HCT116 (cell line): ENCODE data around the gene SAA1. TPM values are rescaled to one million over a fixed set of nuclear protein-coding genes. Genes with fewer than 3 reads are reported as not detected.

Experiments
- ATAC-seq: fragments of 200-7000 bp; cut with Tn5 transposase; 2 replicates; pipeline ENCODE4 v1.9.1; 2020; ENCODE audit warnings: mild to moderate bottlenecking, moderate library complexity
- BruUV-seq: library from RNA; stranded (reverse); fragments of 400-500 nt; replicated peaks from 2 replicates; lab custom pipeline; 2021; lab: Mats Ljungman, UMichigan
- CTCF ChIA-PET: fragments of 300-600 bp; sonication (Branson Sonifier 250); formaldehyde crosslinking; loops from one replicate; lab custom pipeline; 2021; ENCODE audit warnings: antibody characterized with exemption; lab: Charles Lee
- POLR2A ChIA-PET: fragments of 300-600, 350-600 bp; sonication (Branson Sonifier 250); formaldehyde crosslinking; loops from one replicate; lab custom pipeline; 2021; ENCODE audit warnings: antibody characterized with exemption; lab: Charles Lee
- RAD21 ChIA-PET, 2 experiments: fragments of 300-600 bp; sonication (Branson Sonifier 250); formaldehyde crosslinking; loops; one replicate each; lab custom pipeline; 2023; ENCODE audit warnings: low total read pairs in 2 of 2; ENCODE audit not compliant: uncharacterized antibody in 2 of 2, unreplicated experiment in 2 of 2, low non-redundant PET in 1 of 2; lab: Charles Lee
- DNase-seq: peaks from one replicate; pipeline ENCODE4 v3.0.0-alpha.2; 2010; ENCODE audit warnings: low read depth, low spot score
- H2AFZ ChIP-seq: fragments of 200-600 bp; shearing (Covaris generic), sonication (generic); 2 replicates; pipeline ENCODE4 v1.6.1; 2017; ENCODE audit warnings: low read depth, mixed run types, mixed read lengths, antibody characterized with exemption, low read length; ENCODE audit not compliant: poor library complexity, severe bottlenecking
- H3K27ac ChIP-seq: 2 replicates; pipeline ENCODE4 v1.5.1; 2012; ENCODE audit warnings: low read depth, low read length
- H3K27me3 ChIP-seq: fragments of 200-600 bp; sonication (generic); 2 replicates; pipeline ENCODE4 v1.6.1; 2016; ENCODE audit warnings: mixed run types, low read length, mixed read lengths; ENCODE audit not compliant: insufficient read depth
- H3K36me3 ChIP-seq, 2 experiments: fragments of 200-500 bp in 1 of 2; fragments of 200-600 bp in 1 of 2; sonication (Bioruptor generic) in 1 of 2; sonication (generic) in 1 of 2; 2 replicates each; pipeline versions ENCODE4 v1.5.1 to v1.6.1; 2014 to 2016; ENCODE audit warnings: low read length in 2 of 2, inconsistent platforms in 1 of 2, mixed read lengths in 1 of 2, mixed run types in 1 of 2; ENCODE audit not compliant: insufficient read depth in 2 of 2, control insufficient read depth in 1 of 2
- H3K4me1 ChIP-seq, 2 experiments: fragments of 200-600 bp in 1 of 2; sonication (generic) in 1 of 2; 2 replicates each; pipeline versions ENCODE4 v1.5.1 to v1.6.1; 2012 to 2017; ENCODE audit warnings: low read length in 2 of 2, inconsistent platforms in 1 of 2, mild to moderate bottlenecking in 1 of 2, mixed read lengths in 1 of 2, mixed run types in 1 of 2, moderate library complexity in 1 of 2; ENCODE audit not compliant: insufficient read depth in 2 of 2, control insufficient read depth in 1 of 2
- H3K4me2 ChIP-seq: fragments of 200-600 bp; sonication (generic); 2 replicates; pipeline ENCODE4 v1.6.1; 2017; ENCODE audit warnings: mixed run types, low read length, mixed read lengths
- H3K4me3 ChIP-seq, 2 experiments: fragments of 200-600 bp in 1 of 2; sonication (generic) in 1 of 2; replicated peaks in 1 of 2; 2 replicates each; pipeline ENCODE4 v1.5.1; 2011 to 2016; ENCODE audit warnings: low read length in 2 of 2, control low read depth in 1 of 2, low read depth in 1 of 2, mild to moderate bottlenecking in 1 of 2, mixed read lengths in 1 of 2, mixed run types in 1 of 2
- H3K79me2 ChIP-seq: fragments of 200-600 bp; sonication (generic); 2 replicates; pipeline ENCODE4 v1.6.1; 2017; ENCODE audit warnings: mild to moderate bottlenecking, mixed run types, low read length, moderate library complexity, mixed read lengths; ENCODE audit not compliant: insufficient read depth
- H3K9ac ChIP-seq: fragments of 200-600 bp; sonication (generic); 2 replicates; pipeline ENCODE4 v1.6.1; 2016; ENCODE audit warnings: low read length, mixed read lengths
- H3K9me2 ChIP-seq: fragments of 200-600 bp; sonication (generic), shearing (Covaris generic); 2 replicates; pipeline ENCODE4 v1.6.1; 2017; ENCODE audit warnings: mixed run types, mild to moderate bottlenecking, moderate library complexity; ENCODE audit not compliant: insufficient read depth
- H3K9me3 ChIP-seq, 2 experiments: fragments of 200-500 bp in 1 of 2; fragments of 200-600 bp in 1 of 2; sonication (Bioruptor generic) in 1 of 2; sonication (generic) in 1 of 2; 2 replicates each; pipeline ENCODE4 v1.6.1; 2014 to 2017; ENCODE audit warnings: low read length in 2 of 2, mixed read lengths in 2 of 2, inconsistent platforms in 1 of 2, low read depth in 1 of 2, mild to moderate bottlenecking in 1 of 2, mixed run types in 1 of 2, moderate library complexity in 1 of 2; ENCODE audit not compliant: control insufficient read depth in 1 of 2, insufficient read depth in 1 of 2
- H4K20me1 ChIP-seq: fragments of 200-600 bp; sonication (generic), shearing (Covaris generic); 2 replicates; pipeline ENCODE4 v1.6.1; 2017; ENCODE audit warnings: mixed run types, mild to moderate bottlenecking, moderate library complexity; ENCODE audit not compliant: insufficient read depth
- CEBPB ChIP-seq: IDR thresholded peaks from 2 replicates; pipeline ENCODE4 v1.6.1; 2012; ENCODE audit warnings: low read depth
- EZH2 ChIP-seq: fragments of 200-600 bp; sonication (generic); IDR thresholded peaks from 2 replicates; pipeline ENCODE4 v1.6.1; 2017; ENCODE audit warnings: antibody characterized with exemption, mixed run types
- JUND ChIP-seq: IDR thresholded peaks from 2 replicates; pipeline ENCODE4 v1.6.1; 2012
- POLR2A ChIP-seq: IDR thresholded peaks from 2 replicates; pipeline ENCODE4 v1.7.0; 2011; ENCODE audit warnings: borderline replicate concordance; ENCODE audit not compliant: insufficient read depth, insufficient read length; ENCODE audit errors: extremely low read depth
- POLR2AphosphoS5 ChIP-seq: IDR thresholded peaks from 2 replicates; pipeline ENCODE4 v1.6.1; 2011; ENCODE audit warnings: mild to moderate bottlenecking, low read depth, low read length, moderate library complexity
- RAD21 ChIP-seq: IDR thresholded peaks from 2 replicates; pipeline ENCODE4 v1.6.1; 2012; ENCODE audit warnings: low read depth, mild to moderate bottlenecking
- SIN3A ChIP-seq: IDR thresholded peaks from 2 replicates; pipeline ENCODE4 v1.6.1; 2012; ENCODE audit warnings: low read depth
- SP1 ChIP-seq: IDR thresholded peaks from 2 replicates; pipeline ENCODE4 v1.6.1; 2012; ENCODE audit warnings: low read depth
- SRF ChIP-seq: IDR thresholded peaks from 2 replicates; pipeline ENCODE4 v1.6.1; 2012; ENCODE audit warnings: low read depth
- intact Hi-C: fragments of 100-400 bp; cut with micrococcal nuclease; formaldehyde crosslinking; loops from 2 replicates; pipeline ENCODE4 v1.10.0; 2022
- total RNA-seq: library from RNA; stranded (reverse); gene quantifications from one replicate; pipeline ENCODE4 v1.2.1, GENCODE V29; 2021; ENCODE audit not compliant: unreplicated experiment
- TF ChIP-seq, protein P1 (sequence below), 3 experiments: fragments of 200-600 bp in 1 of 3; sonication (generic) in 1 of 3; IDR thresholded peaks in 2 of 3; conservative IDR thresholded peaks in 1 of 3; 2 replicates each; pipeline ENCODE4 v1.5.1; 2012 to 2017; ENCODE audit warnings: low read depth in 2 of 3, low read length in 2 of 3, antibody characterized with exemption in 1 of 3, borderline replicate concordance in 1 of 3, control low read depth in 1 of 3, mild to moderate bottlenecking in 1 of 3, mixed read lengths in 1 of 3, mixed run types in 1 of 3, moderate library complexity in 1 of 3; ENCODE audit not compliant: insufficient read depth in 1 of 3
- TF ChIP-seq, protein P2 (sequence below): IDR thresholded peaks from 2 replicates; pipeline ENCODE4 v1.6.1; 2012; ENCODE audit warnings: low read depth
- TF ChIP-seq, protein P3 (sequence below): IDR thresholded peaks from 2 replicates; pipeline ENCODE4 v1.6.1; 2012

The SAA1 gene
- total RNA-seq, 1 experiment from 2014 or later, result 8.6 TPM

- Histone ChIP-seq H3K4me3 (no peak overlapping the region), H3K9me3 (no peaks in the 10 kb centered on the region), H4K20me1 (no peaks in the 10 kb centered on the region), H3K79me2 (no peaks in the 10 kb centered on the region), H2AFZ (no peak overlapping the region), H3K36me3 (no peaks in the 10 kb centered on the region), H3K27ac (no peak overlapping the region), H3K4me2 (no peak overlapping the region), H3K9ac (no peak overlapping the region), H3K4me1 (no peaks in the 10 kb centered on the region), H3K27me3 (no peaks in the 10 kb centered on the region), H3K9me2 (no peaks in the 10 kb centered on the region)
- TF ChIP-seq SRF, result no peak
- no peak for TF ChIP-seq RAD21
- no peak for TF ChIP-seq POLR2AphosphoS5
- TF ChIP-seq SP1, result no peak
- TF ChIP-seq SIN3A, result no peak
- TF ChIP-seq, protein P1, sequence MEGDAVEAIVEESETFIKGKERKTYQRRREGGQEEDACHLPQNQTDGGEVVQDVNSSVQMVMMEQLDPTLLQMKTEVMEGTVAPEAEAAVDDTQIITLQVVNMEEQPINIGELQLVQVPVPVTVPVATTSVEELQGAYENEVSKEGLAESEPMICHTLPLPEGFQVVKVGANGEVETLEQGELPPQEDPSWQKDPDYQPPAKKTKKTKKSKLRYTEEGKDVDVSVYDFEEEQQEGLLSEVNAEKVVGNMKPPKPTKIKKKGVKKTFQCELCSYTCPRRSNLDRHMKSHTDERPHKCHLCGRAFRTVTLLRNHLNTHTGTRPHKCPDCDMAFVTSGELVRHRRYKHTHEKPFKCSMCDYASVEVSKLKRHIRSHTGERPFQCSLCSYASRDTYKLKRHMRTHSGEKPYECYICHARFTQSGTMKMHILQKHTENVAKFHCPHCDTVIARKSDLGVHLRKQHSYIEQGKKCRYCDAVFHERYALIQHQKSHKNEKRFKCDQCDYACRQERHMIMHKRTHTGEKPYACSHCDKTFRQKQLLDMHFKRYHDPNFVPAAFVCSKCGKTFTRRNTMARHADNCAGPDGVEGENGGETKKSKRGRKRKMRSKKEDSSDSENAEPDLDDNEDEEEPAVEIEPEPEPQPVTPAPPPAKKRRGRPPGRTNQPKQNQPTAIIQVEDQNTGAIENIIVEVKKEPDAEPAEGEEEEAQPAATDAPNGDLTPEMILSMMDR (IDR thresholded peaks at IDR 0.05 in 2 of 3, conservative IDR thresholded peaks at IDR 0.05 in 1 of 3; ENCODE audit: borderline replicate concordance in 1 of 3, insufficient read depth in 1 of 3, low read depth in 2 of 3, low read length in 2 of 3), result no peak
- no peak for TF ChIP-seq POLR2A
- no peak for TF ChIP-seq EZH2
- TF ChIP-seq, protein P2, sequence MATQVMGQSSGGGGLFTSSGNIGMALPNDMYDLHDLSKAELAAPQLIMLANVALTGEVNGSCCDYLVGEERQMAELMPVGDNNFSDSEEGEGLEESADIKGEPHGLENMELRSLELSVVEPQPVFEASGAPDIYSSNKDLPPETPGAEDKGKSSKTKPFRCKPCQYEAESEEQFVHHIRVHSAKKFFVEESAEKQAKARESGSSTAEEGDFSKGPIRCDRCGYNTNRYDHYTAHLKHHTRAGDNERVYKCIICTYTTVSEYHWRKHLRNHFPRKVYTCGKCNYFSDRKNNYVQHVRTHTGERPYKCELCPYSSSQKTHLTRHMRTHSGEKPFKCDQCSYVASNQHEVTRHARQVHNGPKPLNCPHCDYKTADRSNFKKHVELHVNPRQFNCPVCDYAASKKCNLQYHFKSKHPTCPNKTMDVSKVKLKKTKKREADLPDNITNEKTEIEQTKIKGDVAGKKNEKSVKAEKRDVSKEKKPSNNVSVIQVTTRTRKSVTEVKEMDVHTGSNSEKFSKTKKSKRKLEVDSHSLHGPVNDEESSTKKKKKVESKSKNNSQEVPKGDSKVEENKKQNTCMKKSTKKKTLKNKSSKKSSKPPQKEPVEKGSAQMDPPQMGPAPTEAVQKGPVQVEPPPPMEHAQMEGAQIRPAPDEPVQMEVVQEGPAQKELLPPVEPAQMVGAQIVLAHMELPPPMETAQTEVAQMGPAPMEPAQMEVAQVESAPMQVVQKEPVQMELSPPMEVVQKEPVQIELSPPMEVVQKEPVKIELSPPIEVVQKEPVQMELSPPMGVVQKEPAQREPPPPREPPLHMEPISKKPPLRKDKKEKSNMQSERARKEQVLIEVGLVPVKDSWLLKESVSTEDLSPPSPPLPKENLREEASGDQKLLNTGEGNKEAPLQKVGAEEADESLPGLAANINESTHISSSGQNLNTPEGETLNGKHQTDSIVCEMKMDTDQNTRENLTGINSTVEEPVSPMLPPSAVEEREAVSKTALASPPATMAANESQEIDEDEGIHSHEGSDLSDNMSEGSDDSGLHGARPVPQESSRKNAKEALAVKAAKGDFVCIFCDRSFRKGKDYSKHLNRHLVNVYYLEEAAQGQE, result no peak
- TF ChIP-seq, protein P3, sequence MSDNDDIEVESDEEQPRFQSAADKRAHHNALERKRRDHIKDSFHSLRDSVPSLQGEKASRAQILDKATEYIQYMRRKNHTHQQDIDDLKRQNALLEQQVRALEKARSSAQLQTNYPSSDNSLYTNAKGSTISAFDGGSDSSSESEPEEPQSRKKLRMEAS, result no peak
- TF ChIP-seq JUND, result no peak
- TF ChIP-seq CEBPB, result no peak
- ChIA-PET CTCF (interaction anchor here (1.0 kb wide), 1 partner anchor 26 kb away, joined by 4 read pairs; no protein-coding TSS in a partner anchor), RAD21 (no interaction called here), POLR2A (no interaction called here)
- BruUV-seq, result no TSS peak
- intact Hi-C loops, result no loop called here
- no peak for DNase-seq
- no peak for ATAC-seq
These were observed 4.0 kb downstream of the SAA1 start for GRCh38 chr11:18270102-18270501.
